Sciatic nerve (tissue), 2 donors: ENCODE measurements around the gene PCDHA4. TPM values are rescaled to one million over a fixed set of nuclear protein-coding genes. Genes with fewer than 3 reads are reported as not detected.
"Not testable (repeated sequence)": the region's sequence is repeated elsewhere in the genome, so short reads cannot be mapped to it uniquely, and the experiment has no call there.

Experiments used
- ATAC-seq: fragments of 200-7000 bp; cut with Tn5 transposase; one replicate; pipeline ENCODE4 v1.9.1; 2020; ENCODE audit warnings: mild to moderate bottlenecking, moderate library complexity
- DNase-seq: peaks from one replicate; pipeline ENCODE4 v3.0.0-alpha.2; 2020; ENCODE audit warnings: low spot score
- intact Hi-C: fragments of 100-400 bp; cut with DNase I; formaldehyde crosslinking; loops from one replicate; pipeline ENCODE4 v1.14.2; 2022
- total RNA-seq: library from RNA; stranded (reverse); fragmentation: NEBNext Ultra II Directional; extraction: Animal tissue kit (Norgen Biotek cat#: 25700); gene quantifications from one replicate; pipeline ENCODE4 v1.2.1, GENCODE V29; 2021
- donor health status: DM: no; HTN: no; CAD: no.
- donor health status: DM: no; HTN: no; CAD: no.

Gene PCDHA4
- total RNA-seq, 1 donor from 2014 or later, result 0.85 TPM

DNA sequence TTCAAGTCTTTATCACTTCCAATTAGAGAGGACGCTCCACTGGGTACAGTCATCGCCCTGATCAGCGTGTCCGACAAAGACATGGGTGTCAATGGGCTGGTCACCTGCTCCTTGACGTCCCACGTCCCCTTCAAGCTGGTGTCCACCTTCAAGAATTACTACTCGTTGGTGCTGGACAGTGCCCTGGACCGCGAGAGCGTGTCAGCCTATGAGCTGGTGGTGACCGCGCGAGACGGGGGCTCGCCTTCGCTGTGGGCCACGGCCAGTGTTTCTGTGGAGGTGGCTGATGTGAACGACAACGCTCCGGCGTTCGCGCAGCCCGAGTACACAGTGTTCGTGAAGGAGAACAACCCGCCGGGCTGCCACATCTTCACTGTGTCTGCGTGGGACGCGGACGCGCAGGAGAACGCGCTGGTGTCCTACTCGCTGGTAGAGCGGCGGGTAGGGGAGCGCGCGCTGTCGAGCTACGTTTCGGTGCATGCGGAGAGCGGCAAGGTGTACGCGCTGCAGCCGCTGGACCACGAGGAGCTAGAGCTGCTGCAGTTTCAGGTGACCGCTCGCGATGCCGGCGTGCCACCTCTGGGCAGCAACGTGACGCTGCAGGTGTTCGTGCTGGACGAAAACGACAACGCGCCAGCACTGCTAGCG is 1.5 kb downstream of the PCDHA4 start:
- intact Hi-C loops, DNase-seq, ATAC-seq: not testable (repeated sequence)

DNA sequence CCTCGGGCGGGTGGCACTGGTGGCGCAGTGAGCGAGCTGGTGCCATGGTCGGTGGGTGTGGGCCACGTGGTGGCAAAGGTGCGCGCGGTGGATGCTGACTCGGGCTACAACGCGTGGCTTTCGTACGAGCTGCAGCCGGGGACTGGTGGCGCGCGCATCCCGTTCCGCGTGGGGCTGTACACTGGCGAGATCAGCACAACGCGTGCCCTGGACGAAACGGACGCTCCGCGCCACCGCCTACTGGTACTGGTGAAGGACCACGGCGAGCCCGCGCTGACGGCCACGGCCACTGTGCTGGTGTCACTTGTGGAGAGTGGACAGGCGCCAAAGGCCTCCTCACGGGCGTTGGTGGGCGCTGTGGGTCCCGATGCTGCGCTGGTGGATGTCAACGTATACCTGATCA is 2.0 kb downstream of the PCDHA4 start:
- ATAC-seq, result no peak
- intact Hi-C loops, result no loop called here
- no peak for DNase-seq

- intact Hi-C loops, result no loop called here
- DNase-seq (no peak), ATAC-seq (no peak)
Measured at GRCh38 chr5:140821375-140822280, 14.8 kb downstream of the PCDHA4 start, which contains the start of gene PCDHA5. Gene PCDHA5 (plus strand): TSS chr5:140821613.

DNA sequence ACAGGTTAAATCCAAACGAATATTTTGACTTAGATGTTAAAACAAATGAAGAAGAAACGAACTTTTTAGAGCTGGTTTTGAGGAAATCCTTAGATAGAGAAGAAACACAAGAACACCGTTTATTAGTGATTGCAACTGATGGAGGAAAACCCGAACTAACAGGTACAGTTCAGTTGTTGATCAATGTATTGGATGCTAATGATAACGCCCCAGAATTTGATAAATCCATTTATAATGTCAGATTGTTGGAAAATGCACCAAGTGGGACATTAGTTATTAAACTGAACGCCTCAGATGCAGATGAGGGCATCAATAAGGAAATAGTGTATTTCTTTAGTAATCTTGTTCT is 15.4 kb downstream of the PCDHA4 start:
- DNase-seq (no peak), ATAC-seq (no peak)
- intact Hi-C loops, result no loop called here

- ATAC-seq, intact Hi-C loops, DNase-seq: not testable (repeated sequence)
Measured at GRCh38 chr5:140822969-140823368, 16.1 kb downstream of the PCDHA4 start.

DNA sequence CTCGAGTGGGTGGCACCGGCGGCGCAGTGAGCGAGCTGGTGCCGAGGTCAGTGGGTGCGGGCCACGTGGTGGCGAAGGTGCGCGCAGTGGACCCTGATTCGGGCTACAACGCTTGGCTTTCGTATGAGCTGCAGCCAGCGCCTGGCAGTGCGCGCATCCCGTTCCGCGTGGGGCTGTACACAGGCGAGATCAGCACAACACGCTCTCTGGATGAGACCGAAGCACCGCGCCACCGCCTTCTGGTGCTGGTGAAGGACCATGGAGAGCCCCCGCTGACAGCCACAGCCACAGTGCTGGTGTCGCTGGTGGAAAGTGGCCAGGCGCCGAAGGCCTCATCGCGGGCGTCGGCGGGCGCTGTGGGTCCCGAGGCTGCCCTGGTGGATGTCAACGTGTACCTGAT is 16.6 kb downstream of the PCDHA4 start:
- ATAC-seq (no peak), DNase-seq (no peak)
- intact Hi-C loops, result no loop called here

GRCh38 chr5:140827704-140828361 is 21.0 kb downstream of the PCDHA4 start, which contains the start of gene PCDHA6:
Gene PCDHA6 (plus strand): TSS chr5:140827960. CDS start chr5:140828092, 132 bp downstream.
- no peak for DNase-seq
- intact Hi-C loops, result no loop called here
- ATAC-seq, result no peak

GRCh38 chr5:140828362-140828737 is 21.5 kb downstream of the PCDHA4 start:
- DNase-seq, result no peak
- ATAC-seq, result no peak
- intact Hi-C loops, result no loop called here

GRCh38 chr5:140829511-140830501 is 22.9 kb downstream of the PCDHA4 start:
- ATAC-seq, result not testable (repeated sequence)

GRCh38 chr5:140833993-140834392 is 27.1 kb downstream of the PCDHA4 start, which contains the start of gene PCDHA7:
Gene PCDHA7 (plus strand): TSS chr5:140834269. CDS start chr5:140834384, 115 bp downstream.
- DNase-seq (no peak), ATAC-seq (no peak)
- intact Hi-C loops, result no loop called here

More at GRCh38 chr5:140829511-140830501, 22.9 kb downstream of the PCDHA4 start:
- intact Hi-C loops, DNase-seq: not testable (repeated sequence)

DNA sequence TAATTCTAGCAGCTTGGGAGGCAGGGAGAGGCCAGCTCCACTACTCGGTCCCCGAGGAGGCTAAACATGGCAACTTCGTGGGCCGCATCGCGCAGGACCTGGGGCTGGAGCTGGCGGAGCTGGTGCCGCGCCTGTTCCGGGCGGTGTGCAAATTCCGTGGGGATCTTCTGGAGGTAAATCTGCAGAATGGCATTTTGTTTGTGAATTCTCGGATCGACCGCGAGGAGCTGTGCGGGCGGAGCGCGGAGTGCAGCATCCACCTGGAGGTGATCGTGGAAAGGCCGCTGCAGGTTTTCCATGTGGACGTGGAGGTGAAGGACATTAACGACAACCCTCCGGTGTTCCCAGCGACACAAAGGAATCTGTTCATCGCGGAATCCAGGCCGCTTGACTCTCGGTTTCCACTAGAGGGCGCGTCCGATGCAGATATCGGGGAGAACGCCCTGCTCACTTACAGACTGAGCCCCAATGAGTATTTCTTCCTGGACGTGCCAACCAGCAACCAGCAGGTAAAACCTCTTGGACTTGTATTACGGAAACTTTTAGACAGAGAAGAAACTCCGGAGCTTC is 27.7 kb downstream of the PCDHA4 start:
- ATAC-seq, DNase-seq, intact Hi-C loops: not testable (repeated sequence)

GRCh38 chr5:140835622-140836510 is 29.0 kb downstream of the PCDHA4 start:
- no peak for ATAC-seq
- intact Hi-C loops, result no loop called here
- no peak for DNase-seq

- ATAC-seq (no peak), DNase-seq (no peak)
- intact Hi-C loops, result no loop called here
Measured at GRCh38 chr5:140840978-140841962, 34.4 kb downstream of the PCDHA4 start, which contains the start of gene PCDHA8. Gene PCDHA8 (plus strand): TSS chr5:140841187. CDS start chr5:140841322, 135 bp downstream.

- DNase-seq (no peak), ATAC-seq (no peak)
- intact Hi-C loops, result no loop called here
Measured at GRCh38 chr5:140842798-140843733, 36.2 kb downstream of the PCDHA4 start.
